ENCODE measurements around the gene PDE4B.
"Not testable (repeated sequence)": the region's sequence is repeated elsewhere in the genome, so short reads cannot be mapped to it uniquely, and the experiment has no call there.

PDE4B gene

GRCh38 chr1:65953170-65953569 is 160.5 kb downstream of the PDE4B start:
- no peak for DNase-seq (ENCODE audit: low spot score)

- DNase-seq (ENCODE audit: low spot score) = no peak
Measured at GRCh38 chr1:65955071-65955470, 162.4 kb downstream of the PDE4B start.

GRCh38 chr1:65955503-65955902 is 162.8 kb downstream of the PDE4B start:
- no peak for DNase-seq (ENCODE audit: low spot score)

- DNase-seq (ENCODE audit: low spot score) = peak; percentile 70
Measured at GRCh38 chr1:65958561-65959350, 166.1 kb downstream of the PDE4B start.

GRCh38 chr1:65959896-65960567 is 167.3 kb downstream of the PDE4B start:
- DNase-seq (ENCODE audit: low spot score) = no peak

GRCh38 chr1:65963156-65963888 is 170.6 kb downstream of the PDE4B start:
- DNase-seq (ENCODE audit: low spot score) = no peak

- DNase-seq (ENCODE audit: low spot score) = no peak
Measured at GRCh38 chr1:65964123-65964522, 171.4 kb downstream of the PDE4B start.

- no peak for DNase-seq (ENCODE audit: low spot score)
Measured at GRCh38 chr1:65965112-65965996, 172.7 kb downstream of the PDE4B start.

GRCh38 chr1:65967492-65967891 is 174.8 kb downstream of the PDE4B start:
- DNase-seq (ENCODE audit: low spot score) = not testable (repeated sequence)

GRCh38 chr1:65971547-65971946 is 178.9 kb downstream of the PDE4B start:
- DNase-seq (ENCODE audit: low spot score) = no peak

GRCh38 chr1:65975708-65976107 is 183.0 kb downstream of the PDE4B start:
- no peak for DNase-seq (ENCODE audit: low spot score)

- DNase-seq (ENCODE audit: low spot score) = no peak
Measured at GRCh38 chr1:65979136-65980044, 186.7 kb downstream of the PDE4B start.

GRCh38 chr1:65980237-65980636 is 187.5 kb downstream of the PDE4B start:
- no peak for DNase-seq (ENCODE audit: low spot score)

GRCh38 chr1:65983500-65983899 is 190.8 kb downstream of the PDE4B start:
- no peak for DNase-seq (ENCODE audit: low spot score)

- DNase-seq (ENCODE audit: low spot score) = no peak
Measured at GRCh38 chr1:65985393-65986066, 192.8 kb downstream of the PDE4B start.

- DNase-seq (ENCODE audit: low spot score) = no peak
Measured at GRCh38 chr1:65986146-65986545, 193.5 kb downstream of the PDE4B start.

- DNase-seq (ENCODE audit: low spot score) = no peak
Measured at GRCh38 chr1:65990161-65990560, 197.5 kb downstream of the PDE4B start.

- DNase-seq (ENCODE audit: low spot score) = no peak
Measured at GRCh38 chr1:65991694-65992093, 199.0 kb downstream of the PDE4B start.

GRCh38 chr1:65992165-65992821 is 199.6 kb downstream of the PDE4B start:
- DNase-seq (ENCODE audit: low spot score) = no peak

- DNase-seq (ENCODE audit: low spot score) = no peak
Measured at GRCh38 chr1:65992831-65993271, 200.2 kb downstream of the PDE4B start.

All from activated CD4-positive, alpha-beta T cell treated with anti-CD3 and anti-CD28 coated beads, Interleukin-2, Interleukin-4, amounts not matched to agents 100 ng/mL and 50 ng/mL, durations not matched to agents 16 hours and 8 hours (primary cell).